T-cell (primary cell): ENCODE results near the gene GYS1. TPM values are rescaled to one million over a fixed set of nuclear protein-coding genes. Genes with fewer than 3 reads are reported as not detected.
A peak's percentile ranks its signal among the peaks of the same experiment; 100 is the strongest.
"Not testable (repeated sequence)": the region's sequence is repeated elsewhere in the genome, so short reads cannot be mapped to it uniquely, and the experiment has no call there.

ENCODE experiments used
- ATAC-seq, 4 experiments: fragments of 200-7000 bp in 3 of 4; fragments of 150-1000 bp in 1 of 4; cut with Tn5 transposase; replicated peaks in 1 of 4; 1 replicate in 3 of 4; 2 replicates in 1 of 4; pipeline ENCODE4 v1.10.0; 2021; ENCODE audit warnings: moderate library complexity in 3 of 4, mild to moderate bottlenecking in 2 of 4, moderate number of reproducible peaks in 1 of 4
- CTCF ChIA-PET, 2 donors: fragments of 300-600 bp; sonication (Branson Sonifier 250); formaldehyde crosslinking; loops; one replicate each; lab custom pipeline; 2022; ENCODE audit warnings: antibody characterized with exemption in 2 of 2; lab: Charles Lee
- POLR2A ChIA-PET, 2 donors: fragments of 300-600 bp; sonication (Branson Sonifier 250); formaldehyde crosslinking; loops; one replicate each; lab custom pipeline; 2022; ENCODE audit warnings: antibody characterized with exemption in 2 of 2; lab: Charles Lee
- DNase-seq, 35 experiments: peaks; one replicate each; pipeline versions ENCODE4 v3.0.0 to v3.0.0-alpha.2; 2013 to 2023
- H3K27ac ChIP-seq: one replicate; pipeline ENCODE4 v1.5.1; 2013; ENCODE audit warnings: low read length
- H3K27me3 ChIP-seq, 2 experiments: replicated peaks in 1 of 2; 1 replicate in 1 of 2; 2 replicates in 1 of 2; pipeline versions ENCODE4 v1.6.1 to v1.7.0; 2013; ENCODE audit warnings: low read length in 1 of 2, mixed read lengths in 1 of 2; ENCODE audit not compliant: control insufficient read depth in 2 of 2, insufficient read depth in 2 of 2; ENCODE audit errors: extremely low read depth in 1 of 2
- H3K36me3 ChIP-seq, 2 donors: 1 replicate in 1 of 2; 2 replicates in 1 of 2; pipeline versions ENCODE4 v1.6.1 to v1.7.0; 2013; ENCODE audit warnings: low read length in 1 of 2; ENCODE audit not compliant: control insufficient read depth in 2 of 2, insufficient read depth in 1 of 2; ENCODE audit errors: extremely low read depth in 1 of 2
- H3K4me1 ChIP-seq, 2 experiments: 1 replicate in 1 of 2; 2 replicates in 1 of 2; pipeline versions ENCODE4 v1.6.1 to v1.7.0; 2013; ENCODE audit warnings: low read length in 2 of 2, mixed read lengths in 1 of 2; ENCODE audit not compliant: insufficient read depth in 2 of 2, control insufficient read depth in 1 of 2; ENCODE audit errors: extremely low read depth in 1 of 2
- H3K4me3 ChIP-seq, 2 donors: 1 replicate in 1 of 2; 2 replicates in 1 of 2; pipeline versions ENCODE4 v1.5.1 to v1.7.0; 2013; ENCODE audit warnings: mild to moderate bottlenecking in 2 of 2, low read length in 1 of 2, moderate library complexity in 1 of 2; ENCODE audit not compliant: control insufficient read depth in 1 of 2; ENCODE audit errors: extremely low read depth in 1 of 2
- H3K9me3 ChIP-seq: 2 replicates; pipeline ENCODE4 v1.7.0; 2013
- H3K27ac Mint-ChIP-seq, 2 donors: one replicate each; pipeline ENCODE4 v1.8.0; 2020 to 2021; ENCODE audit warnings: mild to moderate bottlenecking in 2 of 2, mixed read lengths in 2 of 2
- H3K27me3 Mint-ChIP-seq, 2 donors: one replicate each; pipeline ENCODE4 v1.8.0; 2021 to 2022; ENCODE audit warnings: mixed read lengths in 2 of 2
- H3K36me3 Mint-ChIP-seq: one replicate; pipeline ENCODE4 v1.8.0; 2021; ENCODE audit warnings: mixed read lengths
- H3K4me1 Mint-ChIP-seq, 3 donors: one replicate each; pipeline ENCODE4 v1.8.0; 2020 to 2022; ENCODE audit warnings: mixed read lengths in 3 of 3, mild to moderate bottlenecking in 1 of 3
- H3K4me3 Mint-ChIP-seq, 3 donors: one replicate each; pipeline ENCODE4 v1.8.0; 2020 to 2022; ENCODE audit warnings: mild to moderate bottlenecking in 3 of 3, mixed read lengths in 3 of 3, moderate library complexity in 3 of 3
- H3K9me3 Mint-ChIP-seq, 3 donors: one replicate each; pipeline ENCODE4 v1.8.0; 2020 to 2022; ENCODE audit warnings: mixed read lengths in 3 of 3
- WGBS: methylation state at CpG from one replicate; pipeline ENCODE4 v1.1.5; 2013; ENCODE audit warnings: missing lambda C conversion rate; ENCODE audit not compliant: insufficient coverage; 5-methylcytosine and 5-hydroxymethylcytosine counted together
- total RNA-seq, 35 experiments: library from RNA in 6 of 35; stranded (reverse) in 6 of 35; fragments of 120-200 nt in 1 of 35; gene quantifications; one replicate each; pipeline versions ENCODE4 v1.2.1 to v1.2.4 and lab custom pipeline; 2013 to 2026

Gene GYS1
- total RNA-seq (10 to 100 TPM; 28.1 to 58.9 (median 52.4) TPM), total RNA-seq (lab: John Stamatoyannopoulos, UW) (6.9 to 54.7 (median 30.0) reads per million in 29 experiments)
- 25.6 TPM for total RNA-seq (2013)

DNA sequence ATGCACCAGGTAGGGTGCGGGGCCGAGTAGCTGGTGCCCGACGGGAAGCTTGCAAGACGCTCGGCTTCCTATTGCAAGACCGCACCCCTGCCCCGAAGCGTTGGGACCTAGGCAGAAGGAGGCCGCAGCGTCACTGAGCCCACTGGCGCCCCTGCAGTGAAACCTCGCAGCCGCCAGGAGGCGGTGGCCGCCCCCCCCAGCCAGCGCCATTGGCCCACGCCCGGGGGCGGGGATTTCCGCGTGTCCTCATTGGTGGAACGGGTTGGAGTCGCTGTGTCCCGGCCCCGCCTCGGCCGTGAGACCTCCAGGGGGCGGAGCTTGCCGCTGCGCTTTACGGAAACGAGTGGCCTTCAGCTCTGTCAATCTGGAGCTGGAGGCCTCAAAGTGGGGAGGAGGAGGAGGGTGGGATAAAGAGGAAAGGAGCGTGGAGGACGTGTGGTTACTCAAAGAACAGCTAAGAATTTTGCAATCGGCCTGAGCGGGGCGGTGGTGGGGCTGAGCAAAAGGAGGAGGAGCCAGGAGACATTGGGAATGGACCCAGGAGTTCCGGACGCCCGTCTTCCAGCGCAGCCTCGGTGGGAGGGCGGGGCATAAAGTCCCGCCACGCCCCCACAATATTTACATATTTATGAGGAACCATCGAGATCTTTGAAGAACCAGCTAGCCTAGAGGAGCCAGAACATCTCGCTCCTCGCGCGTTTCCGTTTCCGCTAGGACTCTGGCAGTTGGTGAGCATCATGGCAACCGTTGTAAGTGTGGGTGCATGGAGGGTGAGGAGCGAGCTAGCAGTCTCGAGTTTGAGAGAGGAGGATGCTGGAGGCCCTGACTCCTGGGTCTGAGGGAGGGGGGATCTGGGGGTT, at the start of gene GYS1, which contains the start of gene RUVBL2:
GYS1 (minus strand) TSS at position 135 of the 860 bp plus-strand sequence. CDS start 197 bp downstream, outside the sequence.
RUVBL2 (plus strand) TSS at position 713 of the 860 bp plus-strand sequence; CDS start at position 738, 25 bp downstream.
- Histone ChIP-seq H3K4me3 (peak within 1 kb of the TSS; percentile 84 to 95), H3K4me1 (peaks cover 3 to 41% of the 10 kb centered on the region in 2 experiments), H3K27me3 (no peaks in the 10 kb centered on the region), H3K36me3 (peaks cover 0 to 4% of the 10 kb centered on the region in 2 donors), H3K9me3 (no peaks in the 10 kb centered on the region), H3K27ac (peak within 1 kb of the TSS; percentile 86)
- 0% methylated on average over 44 of the region's 56 CpGs for WGBS
- POLR2A ChIA-PET: interaction anchor here (0.5 to 1.1 kb wide), 11 partner anchors 31 to 1954 kb away, joined by 3 to 5 read pairs (median 3); partner anchors contain the start of gene NUCB1 (in 1 of the 2)
- DNase-seq (peak; percentile 97 to 100 (median 99)), ATAC-seq (peak; percentile 89 to 96 (median 94))
- H3K4me3 Mint-ChIP-seq: peak within 1 kb of the TSS; percentile 92 to 95 (median 94)
- H3K36me3 Mint-ChIP-seq: peaks cover 11% of the 10 kb centered on the region
- H3K27me3 Mint-ChIP-seq: no peaks in the 10 kb centered on the region
- no peaks in the 10 kb centered on the region for H3K9me3 Mint-ChIP-seq
- peaks cover 40 to 54% (median 46%) of the 10 kb centered on the region in 3 donors for H3K4me1 Mint-ChIP-seq
- CTCF ChIA-PET: interaction anchor here (0.5 to 1.9 kb wide), 46 partner anchors 10 to 857 kb away, joined by 3 to 16 read pairs (median 4); partner anchors contain the start of genes AP2A1 (in 1 of the 2), DBP (in 1 of the 2), HSD17B14 (in 1 of the 2) and LIN7B (in 1 of the 2)
- peak within 1 kb of the TSS; percentile 92 to 95 for H3K27ac Mint-ChIP-seq

DNA sequence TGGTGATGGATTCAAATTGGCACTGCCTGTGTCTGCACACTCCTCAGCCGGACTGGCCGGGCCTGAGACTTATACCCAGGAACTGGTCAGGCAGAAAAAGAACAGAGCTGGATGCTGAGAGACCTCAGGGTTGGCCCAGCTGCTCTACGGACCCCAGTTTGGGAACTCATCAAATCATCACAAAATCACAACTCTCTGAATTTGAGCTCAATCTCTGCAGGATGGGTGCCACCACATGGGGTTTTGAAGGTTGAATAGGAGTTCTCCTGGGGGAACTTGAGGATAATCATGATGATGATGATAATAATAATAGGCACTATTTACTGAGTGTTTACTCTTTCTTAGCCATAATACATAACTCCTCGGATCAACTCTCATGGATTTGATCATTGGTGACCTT, 49.6 kb upstream of the GYS1 start:
- H3K27ac ChIP-seq, H3K4me3 ChIP-seq, H3K27me3 Mint-ChIP-seq, H3K4me1 ChIP-seq, H3K27ac Mint-ChIP-seq, CTCF ChIA-PET, H3K36me3 ChIP-seq, DNase-seq, ATAC-seq, H3K27me3 ChIP-seq, H3K4me1 Mint-ChIP-seq, H3K9me3 ChIP-seq, H3K9me3 Mint-ChIP-seq, POLR2A ChIA-PET, H3K4me3 Mint-ChIP-seq, H3K36me3 Mint-ChIP-seq: not testable (repeated sequence)
- no CpG with 5 or more reads among the region's 4 CpGs for WGBS

DNA sequence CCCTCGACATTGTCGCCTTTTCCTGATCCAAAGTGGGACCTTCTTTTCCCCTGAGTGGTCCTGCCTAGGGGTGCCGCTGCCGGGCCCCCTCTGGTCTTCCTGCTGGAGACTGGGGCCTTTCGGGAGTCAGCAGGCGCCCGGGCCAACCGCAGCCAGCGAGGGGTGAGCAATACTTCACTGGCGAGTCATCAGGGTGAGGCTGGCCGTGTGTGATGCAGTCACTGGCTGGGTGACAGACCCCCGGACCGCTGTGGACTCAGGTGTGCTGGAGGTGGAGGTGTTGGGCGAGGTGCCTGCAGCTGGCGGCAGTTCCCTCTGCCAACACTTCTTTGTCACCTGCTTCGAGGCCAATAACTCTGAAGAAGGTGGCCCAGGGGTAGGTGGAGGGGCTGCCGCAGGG, 49.1 kb upstream of the GYS1 start:
- ATAC-seq (no peak), DNase-seq (no peak)
- Mint-ChIP-seq H3K36me3 (no peaks in the 10 kb centered on the region), H3K4me3 (no peak overlapping the region), H3K9me3 (no peaks in the 10 kb centered on the region), H3K4me1 (no peaks in the 10 kb centered on the region), H3K27me3 (no peaks in the 10 kb centered on the region), H3K27ac (no peak overlapping the region)
- 79% methylated on average over 14 of the region's 17 CpGs for WGBS
- ChIA-PET CTCF (no interaction called here), POLR2A (no interaction called here)
- Histone ChIP-seq H3K4me1 (no peaks in the 10 kb centered on the region), H3K36me3 (no peaks in the 10 kb centered on the region), H3K9me3 (no peaks in the 10 kb centered on the region), H3K27me3 (peaks cover 0 to 3% of the 10 kb centered on the region in 2 experiments), H3K4me3 (no peak overlapping the region), H3K27ac (no peak overlapping the region)

DNA sequence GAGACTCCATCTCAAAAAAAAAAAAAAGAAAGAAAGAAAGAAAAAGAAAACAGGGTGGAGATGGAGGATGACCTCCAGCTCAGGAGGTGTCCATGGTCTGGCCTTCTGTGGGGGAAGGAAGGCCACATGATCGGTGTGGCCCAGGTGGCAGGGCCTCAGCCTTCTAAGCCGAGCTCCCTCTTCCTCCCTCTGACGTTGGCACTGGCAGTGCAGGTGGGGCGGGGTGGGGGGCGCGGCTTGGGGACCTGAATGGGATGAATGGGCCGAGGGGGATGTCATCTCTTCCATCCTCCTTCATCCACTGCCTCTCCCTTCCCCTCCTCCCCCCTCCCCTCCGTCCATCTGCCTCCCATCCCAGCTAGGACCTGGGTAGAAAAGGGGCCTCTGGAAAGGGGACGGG, 46.6 kb upstream of the GYS1 start:
- H3K27me3 Mint-ChIP-seq, POLR2A ChIA-PET, H3K9me3 ChIP-seq, H3K4me3 Mint-ChIP-seq, ATAC-seq, H3K27ac ChIP-seq, H3K36me3 ChIP-seq, H3K4me3 ChIP-seq, H3K36me3 Mint-ChIP-seq, H3K27ac Mint-ChIP-seq, H3K27me3 ChIP-seq, H3K9me3 Mint-ChIP-seq, H3K4me1 Mint-ChIP-seq, H3K4me1 ChIP-seq, DNase-seq: not testable (repeated sequence)
- WGBS: no CpG with 5 or more reads among the region's 9 CpGs
- CTCF ChIA-PET: interaction anchor here (0.6 to 0.7 kb wide), 2 partner anchors 91 to 403 kb away, joined by 3 to 4 read pairs; no protein-coding TSS in a partner anchor

DNA sequence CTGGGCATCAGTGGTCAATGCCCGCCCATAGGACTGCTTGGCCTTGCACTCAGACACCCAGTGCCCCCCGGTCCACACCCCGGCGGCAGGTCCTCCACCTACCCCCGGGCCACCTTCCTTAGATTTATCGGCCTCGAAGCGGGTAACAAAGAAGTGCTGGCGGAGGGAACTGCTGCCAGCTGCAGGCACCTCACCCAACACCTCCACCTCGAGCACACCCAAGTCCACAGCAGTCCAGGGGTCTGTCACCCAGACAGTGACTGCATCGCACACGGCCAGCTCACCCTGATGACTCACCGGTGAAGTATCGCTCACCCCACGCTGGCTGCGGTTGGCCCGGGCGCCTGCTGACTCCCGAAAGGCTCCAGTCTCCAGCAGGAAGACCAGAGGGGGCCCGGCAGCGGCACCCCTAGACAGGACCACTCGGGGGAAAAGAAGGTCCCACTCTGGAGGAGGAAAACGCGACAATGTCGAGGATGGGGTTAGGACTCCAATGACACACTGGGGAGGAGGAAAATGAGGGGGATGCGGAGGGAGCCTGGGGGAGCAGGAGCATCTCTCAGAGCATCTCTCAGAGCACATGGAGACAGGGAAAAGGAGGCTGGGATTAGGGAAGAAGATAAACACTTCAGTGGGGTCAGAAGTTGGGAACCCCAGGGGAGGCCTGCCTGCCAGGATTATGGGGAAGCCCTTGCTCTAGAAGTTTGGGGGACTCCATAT, 45.6 kb upstream of the GYS1 start:
- DNase-seq, POLR2A ChIA-PET: not testable (repeated sequence)

GRCh38 chr19:49038111-49038510, 45.0 kb upstream of the GYS1 start:
- WGBS: no CpG with 5 or more reads among the region's 8 CpGs
- POLR2A ChIA-PET, H3K4me1 Mint-ChIP-seq, H3K27me3 ChIP-seq, H3K4me3 Mint-ChIP-seq, H3K27ac ChIP-seq, H3K27ac Mint-ChIP-seq, H3K27me3 Mint-ChIP-seq, H3K36me3 Mint-ChIP-seq, H3K9me3 Mint-ChIP-seq, CTCF ChIA-PET, H3K4me3 ChIP-seq, DNase-seq, ATAC-seq, H3K36me3 ChIP-seq, H3K9me3 ChIP-seq, H3K4me1 ChIP-seq: not testable (repeated sequence)

More for the DNA sequence above, 45.6 kb upstream of the GYS1 start:
- H3K4me3 ChIP-seq, H3K27me3 Mint-ChIP-seq, H3K27ac Mint-ChIP-seq, H3K4me1 ChIP-seq, H3K4me1 Mint-ChIP-seq, ATAC-seq, H3K9me3 ChIP-seq, H3K36me3 ChIP-seq, CTCF ChIA-PET, H3K4me3 Mint-ChIP-seq, H3K9me3 Mint-ChIP-seq, H3K36me3 Mint-ChIP-seq, H3K27me3 ChIP-seq, H3K27ac ChIP-seq: not testable (repeated sequence)
- WGBS: 84% methylated on average over 9 of the region's 26 CpGs
